PFSK-1 (cell line): ENCODE results near the gene EDARADD.

Experiments used
- FOXP2 ChIP-seq: optimal IDR thresholded peaks from 2 replicates; pipeline ENCODE3; 2011; ENCODE audit warnings: borderline replicate concordance, control low read depth, inconsistent platforms; ENCODE audit not compliant: insufficient read depth; ENCODE audit errors: extremely low read length, extremely low read depth
- POLR2AphosphoS5 ChIP-seq: IDR thresholded peaks from 2 replicates; pipeline ENCODE4 v1.6.1; 2012; ENCODE audit warnings: low read depth, mild to moderate bottlenecking, control low read depth, low read length, moderate library complexity
- REST ChIP-seq, 2 experiments: IDR thresholded peaks; 2 replicates each; pipeline versions ENCODE4 v1.6.1 to v1.8.0; 2011 to 2012; ENCODE audit warnings: low read depth in 2 of 2, low read length in 2 of 2, control low read depth in 1 of 2, inconsistent platforms in 1 of 2, mild to moderate bottlenecking in 1 of 2, moderate library complexity in 1 of 2; ENCODE audit not compliant: insufficient read depth in 1 of 2

- no peak for TF ChIP-seq FOXP2
- TF ChIP-seq REST (IDR thresholded peaks at IDR 0.05; ENCODE audit: insufficient read depth in 1 of 2, low read depth in 2 of 2, low read length in 2 of 2): no peak
- no peak for TF ChIP-seq POLR2AphosphoS5
These were observed 46.0 kb upstream of the EDARADD start for GRCh38 chr1:236348071-236348470.
